ENCODE results near the gene STARD3.

STARD3 gene

DNA sequence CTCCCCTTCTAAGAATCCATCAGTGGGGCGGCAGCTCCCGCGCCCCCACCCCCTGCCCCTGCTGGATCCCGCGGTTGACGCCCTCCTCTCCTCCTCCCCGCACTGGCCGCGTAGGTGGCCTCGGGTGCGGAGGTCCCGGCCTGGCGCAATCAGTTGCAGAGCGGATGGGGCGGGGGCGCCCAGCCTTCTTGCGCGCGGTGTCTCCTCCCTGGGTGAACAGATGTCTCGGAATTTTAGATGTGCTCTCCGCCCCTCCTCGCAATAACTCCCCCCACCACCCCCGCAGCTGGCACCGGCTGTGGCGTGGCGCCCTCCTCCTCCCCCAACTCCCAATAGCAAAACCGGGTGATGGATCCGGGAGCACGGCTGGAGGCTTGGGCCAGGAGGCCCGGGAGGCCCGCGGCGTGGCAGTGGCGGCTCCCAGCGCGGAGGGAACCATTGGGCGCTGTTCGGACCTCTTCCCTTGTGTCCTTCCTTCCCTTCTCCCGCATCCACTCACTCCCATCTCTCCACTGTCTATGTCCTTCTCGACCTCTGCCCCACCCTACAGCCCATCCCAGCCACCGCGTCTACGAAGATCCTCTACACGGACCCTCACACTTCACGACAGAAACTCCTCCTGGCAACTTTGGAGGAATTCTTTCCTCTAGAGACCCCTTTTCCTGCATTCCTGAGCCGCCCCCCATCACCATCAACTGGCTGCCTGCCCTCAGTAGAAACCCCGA lies 40.2 kb upstream of the STARD3 start:
- TF ChIP-seq, protein P1, sequence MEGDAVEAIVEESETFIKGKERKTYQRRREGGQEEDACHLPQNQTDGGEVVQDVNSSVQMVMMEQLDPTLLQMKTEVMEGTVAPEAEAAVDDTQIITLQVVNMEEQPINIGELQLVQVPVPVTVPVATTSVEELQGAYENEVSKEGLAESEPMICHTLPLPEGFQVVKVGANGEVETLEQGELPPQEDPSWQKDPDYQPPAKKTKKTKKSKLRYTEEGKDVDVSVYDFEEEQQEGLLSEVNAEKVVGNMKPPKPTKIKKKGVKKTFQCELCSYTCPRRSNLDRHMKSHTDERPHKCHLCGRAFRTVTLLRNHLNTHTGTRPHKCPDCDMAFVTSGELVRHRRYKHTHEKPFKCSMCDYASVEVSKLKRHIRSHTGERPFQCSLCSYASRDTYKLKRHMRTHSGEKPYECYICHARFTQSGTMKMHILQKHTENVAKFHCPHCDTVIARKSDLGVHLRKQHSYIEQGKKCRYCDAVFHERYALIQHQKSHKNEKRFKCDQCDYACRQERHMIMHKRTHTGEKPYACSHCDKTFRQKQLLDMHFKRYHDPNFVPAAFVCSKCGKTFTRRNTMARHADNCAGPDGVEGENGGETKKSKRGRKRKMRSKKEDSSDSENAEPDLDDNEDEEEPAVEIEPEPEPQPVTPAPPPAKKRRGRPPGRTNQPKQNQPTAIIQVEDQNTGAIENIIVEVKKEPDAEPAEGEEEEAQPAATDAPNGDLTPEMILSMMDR (IDR thresholded peaks at IDR 0.05; ENCODE audit: low read depth, low read length, missing control alignments), result no peak
- DNase-seq (ENCODE audit: low read depth), result no peak
- H3K4me3 ChIP-seq (ENCODE audit: low read depth, low read length), result no peak overlapping the region

DNA sequence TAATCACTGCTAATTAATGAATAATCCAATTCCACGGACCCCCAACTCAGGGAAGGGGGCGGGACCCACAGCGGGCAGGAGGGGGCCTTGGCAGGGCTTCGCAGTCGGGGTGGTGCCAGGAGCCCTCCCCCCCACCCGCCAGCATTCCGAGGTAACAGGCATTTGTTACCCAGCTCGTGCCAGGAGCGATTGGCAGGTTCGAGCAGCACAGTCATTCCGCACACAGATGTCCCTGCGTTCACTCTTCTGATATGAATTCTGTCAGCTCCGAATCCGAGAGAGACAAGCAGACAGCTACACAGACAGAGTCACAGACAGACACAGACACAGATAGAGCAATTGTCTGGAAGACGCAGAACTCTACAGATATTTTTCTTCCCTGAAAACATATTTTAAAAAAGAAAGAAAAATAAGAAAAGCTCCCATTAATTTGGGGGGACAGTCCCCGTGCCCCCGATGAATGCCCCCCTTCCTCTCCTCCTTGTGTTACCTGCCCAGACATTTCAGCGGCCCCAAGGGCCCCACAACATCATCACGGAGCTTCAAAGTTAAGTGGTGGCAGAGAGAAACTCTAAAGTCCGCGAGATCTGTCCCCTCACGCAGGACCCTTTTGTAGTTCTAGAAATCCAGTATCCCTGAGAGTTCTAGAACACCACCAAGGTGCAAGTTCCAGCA lies 39.4 kb upstream of the STARD3 start:
- no peak overlapping the region for H3K4me3 ChIP-seq (ENCODE audit: low read depth, low read length)
- no peak for DNase-seq (ENCODE audit: low read depth)
- TF ChIP-seq, protein P1 (IDR thresholded peaks at IDR 0.05; ENCODE audit: low read depth, low read length, missing control alignments), result no peak

DNA sequence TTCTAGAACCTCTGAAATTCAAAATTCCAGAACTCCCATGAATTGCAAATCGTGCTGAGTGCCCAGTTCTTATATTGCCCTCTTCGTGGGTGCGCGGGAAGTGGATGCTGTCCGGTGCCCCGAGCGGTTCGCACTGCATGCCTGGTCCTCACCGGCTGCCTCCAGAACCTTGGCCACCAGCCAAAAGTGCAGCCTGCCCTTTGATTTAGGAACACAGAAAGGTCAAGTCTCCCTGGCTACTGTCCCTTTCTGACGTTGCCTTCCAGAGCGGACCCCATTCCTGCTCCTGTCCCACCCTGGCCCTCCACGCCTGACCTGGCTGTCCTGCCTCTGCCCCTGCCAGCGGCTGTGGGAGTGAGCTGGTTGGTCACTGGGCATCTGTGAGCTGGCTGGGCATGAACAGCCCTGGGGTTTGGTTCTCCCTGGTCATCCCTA lies 38.9 kb upstream of the STARD3 start:
- H3K4me3 ChIP-seq (ENCODE audit: low read depth, low read length), result no peak overlapping the region
- no peak for DNase-seq (ENCODE audit: low read depth)
- TF ChIP-seq, protein P1 (IDR thresholded peaks at IDR 0.05; ENCODE audit: low read depth, low read length, missing control alignments), result no peak

DNA sequence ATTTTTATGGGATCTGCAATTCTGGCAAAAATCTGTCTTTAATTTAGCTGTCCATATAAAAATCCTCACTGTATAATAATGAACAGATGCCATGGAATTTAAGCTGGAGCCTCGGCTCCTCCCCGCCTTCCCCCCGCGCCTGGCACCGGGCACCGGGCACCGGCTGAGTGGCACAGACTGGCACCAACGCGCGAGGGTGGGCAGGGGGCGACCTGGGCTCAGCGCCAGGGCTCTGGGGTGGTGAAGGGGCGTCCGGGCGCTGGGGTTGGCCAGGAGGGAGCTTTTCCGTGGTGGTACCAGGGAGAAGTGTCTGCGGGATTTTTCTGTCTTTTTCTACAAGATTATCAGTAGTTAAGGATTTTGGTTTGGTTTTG lies 38.3 kb upstream of the STARD3 start:
- no peak for DNase-seq (ENCODE audit: low read depth)
- TF ChIP-seq, protein P1 (IDR thresholded peaks at IDR 0.05; ENCODE audit: low read depth, low read length, missing control alignments), result no peak

DNA sequence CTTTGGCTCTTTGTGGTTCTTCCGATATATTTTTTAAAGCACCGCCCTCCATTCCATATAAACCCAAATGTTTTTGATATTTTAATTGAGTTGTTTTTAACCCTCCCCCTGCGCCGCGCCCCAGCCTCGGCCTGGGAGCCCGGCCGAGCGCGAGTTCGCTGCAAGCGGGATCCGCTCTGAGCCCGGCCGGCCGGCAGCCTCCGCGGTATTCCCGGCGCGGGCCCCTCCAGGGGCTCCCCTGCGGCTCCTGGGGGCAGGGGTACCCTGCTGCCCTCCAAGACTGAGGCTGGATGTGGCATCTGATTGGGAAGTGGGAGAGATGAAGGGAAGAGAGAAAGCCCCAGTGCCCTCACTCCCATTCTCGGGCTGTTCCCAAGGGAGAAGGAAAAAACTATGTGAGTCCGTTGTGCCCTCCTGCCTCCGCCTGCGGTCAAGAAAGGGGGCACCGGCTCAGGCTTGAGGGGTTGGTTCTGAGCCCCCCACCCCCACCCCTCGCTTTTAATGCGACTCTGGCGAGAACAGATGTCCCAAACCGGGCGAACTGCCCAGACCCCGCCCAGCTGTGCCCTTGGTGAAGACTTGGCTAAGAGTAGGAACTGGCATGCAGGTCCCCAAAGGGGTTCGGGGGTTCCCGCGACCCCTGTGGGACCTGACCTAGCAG lies 37.8 kb upstream of the STARD3 start:
- TF ChIP-seq, protein P1 (IDR thresholded peaks at IDR 0.05; ENCODE audit: low read depth, low read length, missing control alignments), result no peak
- no peak for DNase-seq (ENCODE audit: low read depth)
- no peak overlapping the region for H3K4me3 ChIP-seq (ENCODE audit: low read depth, low read length)

More for the DNA sequence above, 38.3 kb upstream of the STARD3 start:
- H3K4me3 ChIP-seq (ENCODE audit: low read depth, low read length), result no peak overlapping the region

DNA sequence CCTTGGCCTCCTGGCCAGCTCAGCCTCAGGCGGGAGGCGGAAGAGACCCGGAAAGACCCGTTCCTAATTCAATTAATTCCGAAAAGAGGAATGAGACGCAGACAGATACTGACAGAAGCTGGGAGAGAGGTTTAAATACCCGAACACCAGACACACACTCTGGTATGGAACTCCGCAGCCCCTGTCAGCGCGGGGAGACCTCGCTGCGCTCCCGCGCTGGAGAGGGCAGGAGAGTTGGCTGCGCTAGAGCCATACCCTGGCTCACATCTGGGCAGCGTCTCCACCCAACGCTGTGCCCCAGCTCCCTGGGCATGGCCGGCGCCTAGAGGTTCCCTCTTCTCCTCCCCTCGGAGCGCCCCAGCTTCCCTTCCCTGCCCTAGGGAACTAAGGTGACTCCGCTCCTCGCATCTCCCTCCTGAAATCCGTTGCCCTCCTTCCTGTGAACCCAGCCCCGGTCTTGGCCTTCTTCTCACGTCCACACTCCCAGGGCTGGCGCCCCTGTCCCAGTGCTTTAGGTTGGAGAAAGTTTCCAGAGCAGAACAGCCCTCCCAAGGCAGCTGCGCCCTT lies 37.2 kb upstream of the STARD3 start:
- TF ChIP-seq, protein P1 (IDR thresholded peaks at IDR 0.05; ENCODE audit: low read depth, low read length, missing control alignments), result no peak
- DNase-seq (ENCODE audit: low read depth), result no peak

More for the DNA sequence above, 37.2 kb upstream of the STARD3 start:
- no peak overlapping the region for H3K4me3 ChIP-seq (ENCODE audit: low read depth, low read length)

All from GM12864 (cell line).